Fibroblast of peridontal ligament (primary cell): ENCODE measurements around the gene SERTAD3.
A peak's percentile ranks its signal among the peaks of the same experiment; 100 is the strongest.
"Not testable (repeated sequence)": the region's sequence is repeated elsewhere in the genome, so short reads cannot be mapped to it uniquely, and the experiment has no call there.

Experiments
- DNase-seq: peaks from one replicate; pipeline ENCODE4 v3.0.0-alpha.2; 2010; ENCODE audit errors: extremely low read depth

SERTAD3 gene

GRCh38 chr19:40444000-40444824, at the start of gene SERTAD3:
SERTAD3 (minus strand) TSS chr19:40444335; CDS start chr19:40442080, 2,255 bp downstream.
- DNase-seq, result peak; percentile 89

DNA sequence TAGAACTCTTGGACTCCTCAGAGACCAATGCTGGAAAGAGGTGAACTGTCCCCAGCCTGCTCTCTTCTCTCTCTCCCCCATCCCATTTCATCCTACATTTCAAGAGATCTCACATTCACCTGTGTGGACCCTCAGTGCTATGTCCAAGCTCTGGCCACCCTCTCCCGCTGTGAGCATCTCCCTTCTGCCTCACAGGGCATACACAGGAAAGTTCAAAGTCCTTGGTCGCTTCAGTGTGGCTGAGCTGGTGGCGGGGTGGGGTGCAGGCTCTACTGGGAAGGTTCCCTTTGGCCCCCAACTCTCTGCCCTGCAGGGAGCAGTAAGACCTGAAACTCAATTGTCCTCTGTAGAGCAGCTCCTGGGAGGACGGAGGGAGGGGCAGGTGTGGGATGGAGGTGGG, 49.6 kb upstream of the SERTAD3 start:
- no peak for DNase-seq

GRCh38 chr19:40492274-40492673, 48.1 kb upstream of the SERTAD3 start:
- DNase-seq, result no peak

- no peak for DNase-seq
Observed at GRCh38 chr19:40489882-40490230, 45.7 kb upstream of the SERTAD3 start.

DNA sequence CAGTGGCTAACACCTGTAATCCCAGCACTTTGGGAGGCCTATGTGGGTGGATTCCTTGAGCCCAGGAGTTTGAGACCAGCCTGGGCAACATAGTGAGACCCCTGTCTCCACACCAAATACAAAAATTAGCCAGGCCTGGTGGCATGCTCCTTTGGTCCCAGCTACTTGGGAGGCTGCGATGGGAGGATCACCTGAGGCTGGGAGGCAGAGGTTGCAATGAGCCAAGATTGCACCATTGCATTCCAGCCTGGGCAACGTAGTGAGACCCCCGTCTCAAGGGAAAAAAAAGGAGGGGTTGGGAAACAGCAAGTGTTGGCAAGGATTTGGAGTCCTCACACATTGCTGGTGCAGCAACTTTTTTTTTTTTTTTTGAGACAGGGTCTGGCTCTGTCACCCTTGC, 41.9 kb upstream of the SERTAD3 start:
- no peak for DNase-seq

DNA sequence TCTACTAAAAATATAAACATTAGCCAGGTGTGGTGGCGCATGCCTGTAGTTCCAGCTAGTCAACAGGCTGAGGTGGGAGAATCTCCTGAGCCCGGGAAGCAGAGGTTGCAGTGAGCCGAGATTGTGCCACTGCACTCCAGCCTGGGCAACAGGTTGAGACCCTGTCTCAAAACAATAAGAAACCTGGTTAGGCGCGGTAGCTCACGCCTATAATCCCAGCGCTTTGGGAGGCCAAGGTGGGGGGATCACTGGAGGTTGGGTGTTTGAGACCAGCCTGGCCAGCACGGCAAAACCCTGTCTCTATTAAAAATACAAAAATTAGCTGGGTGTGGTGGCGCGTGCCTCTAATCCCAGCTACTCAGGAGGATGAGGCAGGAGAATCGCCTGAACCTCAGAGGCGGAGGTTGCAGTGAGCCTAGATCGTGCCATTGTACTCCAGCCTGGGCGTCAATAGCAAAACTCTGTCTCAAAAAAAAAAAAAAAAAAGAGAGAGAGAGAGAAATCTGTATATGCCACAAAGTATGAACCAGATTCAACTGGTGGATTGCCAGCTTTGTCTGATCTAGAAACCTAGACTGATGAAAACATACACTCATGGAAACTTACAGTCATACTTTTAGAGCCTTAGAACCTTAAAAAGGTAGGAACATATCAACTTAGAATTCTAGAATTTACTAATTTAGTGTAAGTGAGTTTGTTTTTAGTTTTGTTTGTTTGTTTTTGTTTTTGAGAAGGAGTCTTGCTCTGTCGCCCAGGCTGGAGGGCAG, 31.9 kb upstream of the SERTAD3 start:
- DNase-seq, result not testable (repeated sequence)

DNA sequence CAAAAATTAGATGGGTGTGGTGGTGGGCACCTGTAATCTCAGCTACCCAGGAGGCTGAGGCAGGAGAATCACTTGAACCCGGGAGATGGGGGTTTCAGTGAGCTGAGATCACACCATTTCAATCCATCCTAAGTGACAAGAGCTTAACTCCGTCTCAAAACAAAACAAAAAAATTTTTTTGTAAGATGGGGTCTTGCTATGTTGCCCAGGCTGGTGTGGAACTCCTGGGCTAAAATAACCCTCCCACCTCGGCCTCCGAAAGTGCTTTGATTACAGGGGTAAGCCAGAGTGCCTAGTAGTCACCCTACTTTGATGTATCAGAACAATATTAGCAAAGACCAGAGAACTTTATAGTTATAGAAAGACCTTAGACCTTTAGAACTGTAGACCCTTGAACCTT, 30.6 kb upstream of the SERTAD3 start:
- DNase-seq, result no peak

- DNase-seq, result no peak
Observed at GRCh38 chr19:40472516-40472915, 28.4 kb upstream of the SERTAD3 start.

DNA sequence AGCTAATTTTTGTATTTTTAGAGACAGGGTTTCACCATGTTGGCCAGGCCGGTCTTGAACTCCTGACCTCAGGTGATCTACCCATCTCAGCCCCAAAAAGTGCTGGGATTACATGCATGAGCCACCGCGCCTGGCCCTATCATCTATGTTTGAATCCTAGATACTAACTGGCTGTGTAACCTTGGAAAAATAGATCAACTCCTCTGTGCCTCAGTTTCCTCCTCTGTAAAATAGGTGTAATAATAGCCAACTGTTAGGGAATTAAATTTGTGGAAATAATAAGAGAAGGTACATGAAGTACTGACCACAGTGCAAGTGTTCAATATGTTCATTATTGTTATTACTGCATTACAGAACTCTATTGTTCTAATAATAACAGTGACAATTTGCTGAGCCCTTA, 27.0 kb upstream of the SERTAD3 start:
- DNase-seq, result no peak

DNA sequence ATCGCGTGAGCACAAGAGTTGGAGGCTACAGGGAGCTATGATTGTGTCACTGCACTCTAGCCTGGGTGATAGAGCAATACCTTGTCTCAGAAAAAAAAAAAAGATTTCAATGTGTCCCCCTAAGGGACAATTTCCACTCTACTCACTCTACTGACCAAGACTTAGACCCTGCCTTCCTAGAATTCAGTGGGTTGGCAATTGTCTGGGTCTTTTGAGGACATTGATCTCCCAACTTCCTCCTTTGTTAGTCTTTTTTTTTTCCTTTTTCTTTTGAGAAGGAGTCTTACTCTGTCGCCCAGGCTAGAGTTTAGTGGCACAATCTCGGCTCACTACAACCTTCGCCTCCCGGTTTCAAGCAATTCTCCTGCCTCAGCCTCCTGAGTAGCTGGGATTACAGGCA, 24.9 kb upstream of the SERTAD3 start:
- no peak for DNase-seq

GRCh38 chr19:40466985-40467734, 23.0 kb upstream of the SERTAD3 start, which contains the start of gene SPTBN4:
SPTBN4 (plus strand) TSS chr19:40467001; CDS start chr19:40472622, 5,621 bp downstream.
- no peak for DNase-seq

DNA sequence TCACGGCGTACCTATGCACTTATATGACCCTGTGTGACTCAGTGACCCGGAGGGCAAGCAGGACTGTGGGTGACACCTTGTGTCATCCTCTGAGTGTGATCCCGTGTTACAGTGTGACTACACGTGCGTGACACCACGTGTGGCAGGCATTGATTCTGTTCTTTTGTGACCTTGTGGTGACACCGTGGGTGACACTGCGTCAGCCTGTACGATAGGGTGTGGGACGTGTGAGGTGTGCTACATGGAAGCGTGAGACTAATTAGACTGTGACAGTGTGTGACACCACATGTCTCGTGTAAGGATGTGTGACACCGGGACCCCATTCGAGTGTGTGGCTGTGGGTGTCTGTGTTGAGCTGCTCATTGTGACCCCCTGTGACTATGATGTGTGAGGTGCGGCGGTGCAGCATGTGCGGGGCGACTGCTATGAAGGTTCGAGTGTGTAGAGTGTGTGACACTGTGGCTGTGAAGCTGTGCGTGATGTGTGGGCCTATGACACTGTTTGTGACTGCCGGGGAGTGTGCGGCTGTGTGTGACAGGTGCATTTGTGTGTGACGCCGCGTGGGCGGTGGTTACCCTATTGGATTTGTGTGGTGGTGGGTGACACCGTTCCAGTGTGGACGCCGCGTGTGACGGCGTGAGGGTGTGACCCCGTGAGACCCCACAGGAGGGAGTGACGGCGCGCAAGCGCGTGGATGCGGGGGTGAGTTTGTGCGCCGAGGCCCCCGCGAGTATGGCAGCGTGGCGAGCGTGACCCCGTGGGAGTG, 22.3 kb upstream of the SERTAD3 start:
- DNase-seq, result no peak

- DNase-seq, result peak; percentile 99
Observed at GRCh38 chr19:40465557-40466218, 21.6 kb upstream of the SERTAD3 start, which contains the start of gene BLVRB. BLVRB (minus strand) TSS chr19:40465745; CDS start chr19:40465688, 57 bp downstream.

DNA sequence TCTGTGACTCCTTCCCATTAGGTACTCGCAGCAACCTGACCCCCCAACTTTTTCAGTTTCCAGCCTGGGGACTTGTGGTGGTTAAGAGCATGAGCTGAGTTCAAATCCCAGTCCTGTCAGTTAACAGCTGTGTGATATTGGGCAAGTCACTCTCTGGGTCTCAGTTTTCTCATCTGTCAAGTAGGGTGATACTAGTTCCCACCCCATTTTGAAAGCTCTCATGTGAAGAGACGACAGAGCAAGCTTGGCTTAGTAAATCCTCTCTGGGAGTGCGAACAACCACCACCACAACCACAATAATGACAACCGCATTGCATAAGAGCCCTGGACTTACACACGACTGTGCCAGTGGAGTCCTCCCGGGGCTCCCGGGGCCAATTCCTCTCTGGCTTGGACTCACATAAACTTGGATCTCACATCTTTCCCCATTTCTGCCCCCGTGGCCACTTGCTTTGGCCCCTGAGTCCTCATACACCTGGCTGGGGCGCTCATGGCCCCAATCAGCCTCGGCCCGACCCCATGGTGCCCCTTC, 21.0 kb upstream of the SERTAD3 start:
- DNase-seq, result peak; percentile 87

DNA sequence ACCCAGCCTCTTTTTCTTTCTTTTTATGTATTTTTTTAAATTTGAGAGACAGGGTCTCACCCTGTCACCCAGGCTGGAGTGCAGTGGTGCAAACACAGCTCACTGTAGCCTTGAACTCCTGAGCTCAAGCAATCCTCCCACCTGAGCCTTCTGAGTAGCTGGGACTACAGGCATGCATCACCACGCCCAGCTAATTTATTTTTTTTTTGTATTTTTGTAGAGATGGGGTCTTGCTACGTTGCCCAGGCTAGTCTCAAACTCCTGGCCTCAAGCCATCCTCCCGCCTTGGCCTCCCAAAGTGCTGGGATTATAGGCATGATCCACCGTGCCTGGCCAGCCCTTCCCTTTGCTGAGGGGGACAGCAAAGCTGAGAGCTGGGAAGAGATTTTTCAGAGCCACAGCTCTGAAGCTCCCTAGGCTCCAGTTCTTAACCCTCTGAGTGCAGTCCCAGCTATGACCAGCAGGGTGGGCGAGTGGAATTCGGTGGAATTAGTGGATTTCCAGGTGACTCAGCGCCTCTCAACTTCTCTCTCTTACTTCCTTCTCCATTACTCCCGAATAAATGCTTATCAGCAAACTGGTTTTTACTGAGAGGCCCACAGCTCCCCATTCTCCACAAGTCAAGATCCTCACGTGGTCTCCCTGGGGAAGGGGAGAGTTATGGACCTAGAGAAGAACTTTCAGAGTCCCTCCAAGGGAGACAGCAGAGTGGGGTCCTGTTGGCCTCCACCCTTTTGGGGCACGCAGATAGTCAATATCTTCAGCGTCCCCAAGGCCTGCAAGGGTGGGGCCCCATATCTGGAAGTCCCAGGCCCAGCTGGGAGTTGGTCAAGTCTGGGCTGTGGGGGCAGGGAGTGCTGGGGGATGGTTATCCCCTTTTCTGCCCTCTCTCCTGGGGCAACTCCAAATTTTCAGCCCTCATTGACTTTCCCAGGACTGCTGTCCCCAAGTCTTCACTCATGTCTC, 20.2 kb upstream of the SERTAD3 start:
- peak; percentile 92 for DNase-seq

DNA sequence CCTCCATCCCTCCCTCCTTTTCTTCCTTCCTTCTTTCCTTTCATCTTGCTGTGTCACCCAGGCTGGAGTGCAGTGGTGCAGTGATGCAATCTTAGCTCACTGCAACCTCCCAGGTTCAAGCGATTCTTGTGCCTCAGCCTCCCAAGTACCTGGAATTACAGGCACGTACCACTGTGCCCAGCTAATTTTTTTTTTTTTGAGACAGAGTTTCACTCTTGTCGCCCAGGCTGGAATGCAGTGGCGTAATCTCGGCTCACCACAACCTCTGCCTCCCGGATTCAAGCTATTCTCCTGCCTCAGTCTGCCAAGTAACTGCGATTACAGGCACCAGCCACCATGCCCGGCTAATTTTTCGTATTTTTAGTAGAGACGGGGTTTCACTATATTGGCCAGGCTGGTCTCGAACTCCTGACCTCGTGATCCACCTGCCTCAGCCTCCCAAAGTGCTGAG, 19.5 kb upstream of the SERTAD3 start:
- peak; percentile 42 for DNase-seq

- DNase-seq, result no peak
Observed at GRCh38 chr19:40461669-40462221, 17.6 kb upstream of the SERTAD3 start.

GRCh38 chr19:40460185-40460584, 16.1 kb upstream of the SERTAD3 start:
- no peak for DNase-seq

- no peak for DNase-seq
Observed at GRCh38 chr19:40458597-40458974, 14.5 kb upstream of the SERTAD3 start.
